HEK293 (cell line): ENCODE measurements around the gene NMNAT3.

Experiments
- BCL11A ChIP-seq: fragments of 450-650 bp; formaldehyde crosslinking; IDR thresholded peaks from 2 replicates; pipeline ENCODE4 v1.5.1; 2016; ENCODE audit warnings: low read depth, missing biosample characterization, missing genetic modification characterization
- CTCF ChIP-seq: fragments of 450-650 bp; formaldehyde crosslinking; IDR thresholded peaks from 2 replicates; pipeline ENCODE4 v1.5.1; 2016; ENCODE audit warnings: missing biosample characterization, missing genetic modification characterization
- GLIS2 ChIP-seq: fragments of 450-650 bp; formaldehyde crosslinking; IDR thresholded peaks from 2 replicates; pipeline ENCODE4 v1.5.1; 2016; ENCODE audit warnings: missing biosample characterization, missing genetic modification characterization
- MYNN ChIP-seq: fragments of 450-650 bp; formaldehyde crosslinking; IDR thresholded peaks from 2 replicates; pipeline ENCODE4 v1.5.1; 2016; ENCODE audit warnings: missing biosample characterization, missing genetic modification characterization, borderline replicate concordance
- PRDM6 ChIP-seq: fragments of 450-650 bp; formaldehyde crosslinking; IDR thresholded peaks from 2 replicates; pipeline ENCODE4 v1.5.1; 2017; ENCODE audit warnings: missing biosample characterization, missing genetic modification characterization
- ZNF114 ChIP-seq: fragments of 450-650 bp; formaldehyde crosslinking; IDR thresholded peaks from 2 replicates; pipeline ENCODE4 v1.5.0; 2017; ENCODE audit warnings: missing biosample characterization, missing genetic modification characterization
- ZNF24 ChIP-seq: fragments of 450-650 bp; formaldehyde crosslinking; IDR thresholded peaks from 2 replicates; pipeline ENCODE4 v1.5.1; 2016; ENCODE audit warnings: missing biosample characterization, missing genetic modification characterization
- ZNF274 ChIP-seq, 2 experiments: fragments of 200-500 bp in 1 of 2; fragments of 450-650 bp in 1 of 2; sonication (Bioruptor generic) in 1 of 2; formaldehyde crosslinking in 1 of 2; IDR thresholded peaks; 2 replicates each; pipeline versions ENCODE4 v1.5.1 to v1.6.1; 2014 to 2016; ENCODE audit warnings: borderline replicate concordance in 1 of 2, inconsistent platforms in 1 of 2, low read length in 1 of 2, missing biosample characterization in 1 of 2, missing genetic modification characterization in 1 of 2
- ZNF324 ChIP-seq: fragments of 450-650 bp; formaldehyde crosslinking; IDR thresholded peaks from 2 replicates; pipeline ENCODE4 v1.5.1; 2016; ENCODE audit warnings: missing biosample characterization, missing genetic modification characterization
- ZNF707 ChIP-seq: fragments of 450-650 bp; formaldehyde crosslinking; IDR thresholded peaks from 2 replicates; pipeline ENCODE4 v1.5.1; 2016; ENCODE audit warnings: missing biosample characterization, missing genetic modification characterization
- ZSCAN5A ChIP-seq: fragments of 450-650 bp; formaldehyde crosslinking; IDR thresholded peaks from 2 replicates; pipeline ENCODE4 v1.5.1; 2016; ENCODE audit warnings: missing biosample characterization, missing genetic modification characterization

- no peak for TF ChIP-seq CTCF (tag by site-specific recombination)
- no peak for TF ChIP-seq MYNN
- no peak for TF ChIP-seq ZNF707
- no peak for TF ChIP-seq ZNF324 (tag by site-specific recombination)
- no peak for TF ChIP-seq PRDM6
- no peak for TF ChIP-seq GLIS2
- TF ChIP-seq ZNF274 (IDR thresholded peaks at IDR 0.05; ENCODE audit: low read length), result no peak
- TF ChIP-seq ZNF274 (tag by site-specific recombination; IDR thresholded peaks at IDR 0.05; ENCODE audit: borderline replicate concordance), result no peak
- TF ChIP-seq ZNF24 (tag by site-specific recombination), result no peak
- no peak for TF ChIP-seq ZSCAN5A (tag by site-specific recombination)
- TF ChIP-seq BCL11A (tag by site-specific recombination), result no peak
- TF ChIP-seq ZNF114 (tag by site-specific recombination), result no peak
Measured at GRCh38 chr3:139670196-139670595, 7.6 kb downstream of the NMNAT3 start.
